Measurements from ENCODE around the gene SEMG1.

Gene SEMG1

GRCh38 chr20:45223136-45223535, 16.3 kb downstream of the SEMG1 start:
- no peak for DNase-seq (ENCODE audit: low spot score)

- DNase-seq (ENCODE audit: low spot score), result no peak
Observed at GRCh38 chr20:45226287-45226686, 19.5 kb downstream of the SEMG1 start.

- peak; percentile 29 for DNase-seq (ENCODE audit: low spot score)
Observed at GRCh38 chr20:45229264-45230056, 22.6 kb downstream of the SEMG1 start.

- DNase-seq (ENCODE audit: low spot score), result no peak
Observed at GRCh38 chr20:45230631-45231030, 23.8 kb downstream of the SEMG1 start.

- no peak for DNase-seq (ENCODE audit: low spot score)
Observed at GRCh38 chr20:45235995-45236394, 29.2 kb downstream of the SEMG1 start.

- no peak for DNase-seq (ENCODE audit: low spot score)
Observed at GRCh38 chr20:45238139-45238538, 31.3 kb downstream of the SEMG1 start.

GRCh38 chr20:45246109-45246508, 39.3 kb downstream of the SEMG1 start:
- DNase-seq (ENCODE audit: low spot score), result no peak

GRCh38 chr20:45247865-45248264, 41.0 kb downstream of the SEMG1 start:
- no peak for DNase-seq (ENCODE audit: low spot score)

GRCh38 chr20:45248609-45249008, 41.8 kb downstream of the SEMG1 start:
- no peak for DNase-seq (ENCODE audit: low spot score)

GRCh38 chr20:45251884-45252560, 45.2 kb downstream of the SEMG1 start:
- no peak for DNase-seq (ENCODE audit: low spot score)

GRCh38 chr20:45253261-45253660, 46.4 kb downstream of the SEMG1 start:
- peak; percentile 27 for DNase-seq (ENCODE audit: low spot score)

GRCh38 chr20:45254383-45255262, 47.8 kb downstream of the SEMG1 start, which contains the start of gene SLPI:
Gene SLPI, minus strand, starts transcription at chr20:45254564. Its CDS starts 21 bp downstream, at chr20:45254543.
- DNase-seq (ENCODE audit: low spot score), result peak; percentile 95

- no peak for DNase-seq (ENCODE audit: low spot score)
Observed at GRCh38 chr20:45257161-45257560, 50.3 kb downstream of the SEMG1 start.

- DNase-seq (ENCODE audit: low spot score), result peak; percentile 55
Observed at GRCh38 chr20:45257711-45258110, 50.9 kb downstream of the SEMG1 start.

GRCh38 chr20:45258259-45258658, 51.4 kb downstream of the SEMG1 start:
- DNase-seq (ENCODE audit: low spot score), result no peak

GRCh38 chr20:45258664-45259063, 51.8 kb downstream of the SEMG1 start:
- no peak for DNase-seq (ENCODE audit: low spot score)
